Measurements from ENCODE around the gene CDC42BPG.
"Not testable (repeated sequence)": the region's sequence is repeated elsewhere in the genome, so short reads cannot be mapped to it uniquely, and the experiment has no call there.

Gene CDC42BPG

GRCh38 chr11:64848826-64849597 is 4.6 kb upstream of the CDC42BPG start:
- DNase-seq: no peak

GRCh38 chr11:64848214-64848825 is 3.9 kb upstream of the CDC42BPG start:
- no peak for DNase-seq

- peak; percentile 93 for DNase-seq
Observed at GRCh38 chr11:64846998-64847666, 2.7 kb upstream of the CDC42BPG start.

GRCh38 chr11:64845776-64846129 is 1.3 kb upstream of the CDC42BPG start:
- DNase-seq: not testable (repeated sequence)

- DNase-seq: no peak
Observed at GRCh38 chr11:64845129-64845775, 799 bp upstream of the CDC42BPG start.

GRCh38 chr11:64843686-64844329 is 645 bp downstream of the CDC42BPG start:
- peak; percentile 52 for DNase-seq

- DNase-seq: peak; percentile 47
Observed at GRCh38 chr11:64842851-64843685, 1.4 kb downstream of the CDC42BPG start.

GRCh38 chr11:64842366-64842759 is 2.1 kb downstream of the CDC42BPG start:
- DNase-seq: no peak

- DNase-seq: no peak
Observed at GRCh38 chr11:64841592-64842365, 2.7 kb downstream of the CDC42BPG start.

- DNase-seq: no peak
Observed at GRCh38 chr11:64839887-64840782, 4.3 kb downstream of the CDC42BPG start.

- DNase-seq: no peak
Observed at GRCh38 chr11:64839335-64839734, 5.1 kb downstream of the CDC42BPG start.

- DNase-seq: no peak
Observed at GRCh38 chr11:64838600-64839334, 5.7 kb downstream of the CDC42BPG start.

- no peak for DNase-seq
Observed at GRCh38 chr11:64837887-64838351, 6.5 kb downstream of the CDC42BPG start.

- no peak for DNase-seq
Observed at GRCh38 chr11:64836448-64837072, 7.9 kb downstream of the CDC42BPG start.

- DNase-seq: no peak
Observed at GRCh38 chr11:64835616-64836447, 8.6 kb downstream of the CDC42BPG start.

GRCh38 chr11:64834723-64835615 is 9.5 kb downstream of the CDC42BPG start:
- no peak for DNase-seq
